CD4-positive, alpha-beta T cell treated with Interleukin-17A for 1 hour (primary cell): ENCODE results near the gene E2F1.
"Not testable (repeated sequence)": the region's sequence is repeated elsewhere in the genome, so short reads cannot be mapped to it uniquely, and the experiment has no call there.

Experiments used
- DNase-seq: peaks from one replicate; pipeline ENCODE4 v3.0.0-alpha.2; 2020

Gene E2F1

DNA sequence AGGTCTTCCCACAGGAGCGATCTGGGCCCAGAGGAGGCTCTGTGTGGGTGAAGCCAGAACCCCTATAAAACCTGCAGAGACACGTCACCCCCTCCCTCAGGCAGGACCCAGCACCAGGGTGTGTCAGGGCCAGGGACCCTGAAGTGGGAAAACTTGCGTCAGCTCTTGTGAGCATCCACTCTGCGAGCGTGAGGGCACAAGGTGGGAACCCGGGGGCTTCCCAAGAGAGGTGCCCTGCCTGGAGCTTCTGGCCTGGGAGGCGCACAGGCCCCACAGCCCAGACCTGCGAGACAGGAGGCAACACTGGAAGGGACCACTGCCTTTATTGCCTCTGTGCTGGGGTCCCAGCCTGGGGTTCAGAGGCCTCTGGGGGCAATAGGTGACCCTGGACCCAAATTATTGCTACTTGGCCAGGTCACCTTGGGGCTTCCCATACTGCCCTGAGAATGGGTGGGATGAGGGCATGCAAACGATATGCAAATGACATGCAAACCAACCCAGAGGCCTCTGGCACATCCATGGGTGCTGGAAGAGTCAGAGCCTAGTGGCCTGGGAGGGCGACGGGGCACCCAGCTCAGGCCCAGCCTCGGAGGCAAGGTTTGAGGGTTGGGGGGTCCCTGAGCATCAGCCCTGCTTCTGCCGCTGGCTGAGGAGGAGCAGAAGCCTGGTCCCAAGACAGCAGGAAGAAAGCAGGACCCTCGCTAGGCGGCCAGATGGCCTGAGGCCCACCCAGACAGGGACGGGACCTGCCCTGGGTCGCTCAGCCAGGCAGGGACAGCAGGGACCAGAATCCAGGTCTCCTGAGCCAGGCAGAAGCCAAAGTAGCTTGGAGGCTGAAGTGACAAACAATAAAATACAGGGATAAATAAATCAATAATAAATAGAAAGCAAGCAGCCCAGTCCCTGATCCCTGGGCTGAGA lies 29.1 kb downstream of the E2F1 start:
- DNase-seq, result no peak

DNA sequence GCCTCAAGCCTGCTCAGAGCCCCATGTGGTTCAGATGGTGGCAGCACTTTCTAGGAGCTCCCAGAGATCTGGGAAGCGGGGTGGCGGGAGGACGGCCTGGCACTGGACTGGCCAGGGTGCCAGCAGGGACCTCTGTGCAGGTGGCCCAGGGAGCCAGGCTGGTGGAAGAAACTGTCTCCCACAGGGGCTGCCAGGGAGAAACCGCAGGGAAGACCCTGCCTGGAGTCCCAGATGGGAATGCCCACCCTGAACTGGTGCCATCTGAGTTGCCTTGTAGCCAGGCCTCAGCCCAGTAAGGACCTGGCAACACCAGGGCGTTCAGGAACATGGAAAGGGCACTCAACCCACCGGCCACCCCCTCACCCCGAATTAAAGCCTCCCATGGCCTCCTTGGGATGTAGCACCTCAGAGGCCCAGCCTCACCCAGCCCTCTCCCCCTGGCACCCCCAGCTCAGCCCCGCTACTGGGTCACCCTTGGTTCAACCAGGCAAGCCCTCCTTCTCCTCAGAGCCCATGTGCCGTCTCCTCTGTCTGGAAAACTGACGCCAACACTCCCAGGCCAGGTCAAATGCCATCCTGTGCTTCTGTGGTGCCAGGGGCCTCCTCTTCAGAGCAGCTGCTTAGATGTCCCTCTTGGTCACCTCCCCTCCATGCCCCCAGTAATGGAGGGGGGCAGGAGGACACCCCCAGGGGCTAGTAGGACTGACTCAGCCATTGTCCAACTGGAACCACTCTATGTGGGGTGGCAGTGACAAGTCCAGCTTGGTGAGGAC lies 30.0 kb downstream of the E2F1 start:
- no peak for DNase-seq

DNA sequence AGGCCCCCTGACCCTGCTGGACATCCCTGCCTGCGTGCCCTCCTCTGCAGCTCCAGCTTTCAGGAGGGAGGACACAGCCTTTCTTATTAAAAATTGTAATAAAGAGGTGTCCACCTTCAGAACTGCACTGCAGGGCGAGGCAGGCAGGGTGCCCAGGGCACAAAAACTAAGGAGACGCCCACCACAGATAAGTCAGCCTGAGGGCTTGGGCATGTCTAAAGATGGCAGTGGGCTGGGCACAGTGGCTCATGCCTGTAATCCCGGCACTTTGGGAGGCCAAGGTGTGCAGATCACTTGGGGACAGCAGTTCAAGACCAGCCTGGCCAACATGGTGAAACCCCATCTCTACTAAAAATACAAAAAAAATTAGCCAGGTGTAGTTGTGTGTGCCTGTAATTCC lies 31.0 kb downstream of the E2F1 start:
- no peak for DNase-seq

DNA sequence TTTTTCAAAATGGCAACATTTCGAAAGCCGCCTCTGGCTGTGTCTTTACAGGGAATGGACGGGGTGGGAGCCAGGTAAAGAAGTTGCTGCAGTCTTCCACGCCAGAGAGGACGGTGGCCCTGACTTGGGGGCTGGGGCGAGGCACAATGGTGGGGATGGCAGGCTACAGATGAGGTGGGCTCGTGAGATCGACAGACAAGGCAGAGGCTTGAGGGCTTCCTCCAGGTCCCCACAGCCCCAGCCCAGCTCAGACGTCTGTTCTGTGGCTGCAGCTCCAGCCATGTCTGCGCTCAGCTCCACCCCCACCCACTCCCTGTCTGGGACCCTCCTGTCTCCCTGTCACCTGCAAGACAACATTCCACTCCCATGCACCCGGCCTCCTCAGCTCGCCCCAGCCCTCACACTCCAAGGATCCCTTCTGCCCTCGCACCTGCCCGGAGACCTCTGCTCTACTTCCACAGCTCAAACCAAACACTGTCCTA lies 31.5 kb downstream of the E2F1 start:
- no peak for DNase-seq

DNA sequence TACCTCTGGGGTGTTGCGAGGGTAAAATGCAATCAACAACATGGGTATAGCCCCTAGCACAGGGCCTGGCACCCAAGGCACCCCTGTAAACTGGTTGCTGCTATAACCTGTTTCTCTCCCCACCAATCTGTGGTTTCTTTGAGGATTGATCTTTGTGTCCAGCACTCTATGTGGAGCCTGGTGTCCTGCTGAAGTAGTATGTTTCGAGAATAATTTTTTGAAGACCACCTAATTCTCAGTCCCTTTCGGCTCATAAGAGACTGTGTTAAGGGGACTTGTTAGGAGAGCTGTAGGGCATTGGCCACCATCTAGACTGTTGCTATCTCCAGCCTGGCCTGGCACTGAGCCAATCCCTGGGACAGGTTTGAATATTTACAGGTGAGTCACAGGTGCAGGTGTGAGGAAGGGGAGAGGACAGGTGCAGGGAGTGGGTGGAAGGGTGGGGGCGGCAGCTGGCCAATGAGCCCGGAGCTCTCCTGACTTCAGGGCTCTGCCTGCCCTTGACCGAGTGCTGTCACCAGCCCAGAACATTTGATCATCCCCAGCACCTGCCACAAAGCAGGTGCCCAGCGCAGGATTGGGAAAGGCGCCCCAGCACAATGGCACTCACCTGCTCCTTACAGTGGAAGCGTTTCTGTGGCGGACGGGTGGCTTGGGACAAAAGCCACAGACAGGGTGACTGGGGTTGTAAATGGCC lies 32.1 kb downstream of the E2F1 start:
- DNase-seq, result no peak

DNA sequence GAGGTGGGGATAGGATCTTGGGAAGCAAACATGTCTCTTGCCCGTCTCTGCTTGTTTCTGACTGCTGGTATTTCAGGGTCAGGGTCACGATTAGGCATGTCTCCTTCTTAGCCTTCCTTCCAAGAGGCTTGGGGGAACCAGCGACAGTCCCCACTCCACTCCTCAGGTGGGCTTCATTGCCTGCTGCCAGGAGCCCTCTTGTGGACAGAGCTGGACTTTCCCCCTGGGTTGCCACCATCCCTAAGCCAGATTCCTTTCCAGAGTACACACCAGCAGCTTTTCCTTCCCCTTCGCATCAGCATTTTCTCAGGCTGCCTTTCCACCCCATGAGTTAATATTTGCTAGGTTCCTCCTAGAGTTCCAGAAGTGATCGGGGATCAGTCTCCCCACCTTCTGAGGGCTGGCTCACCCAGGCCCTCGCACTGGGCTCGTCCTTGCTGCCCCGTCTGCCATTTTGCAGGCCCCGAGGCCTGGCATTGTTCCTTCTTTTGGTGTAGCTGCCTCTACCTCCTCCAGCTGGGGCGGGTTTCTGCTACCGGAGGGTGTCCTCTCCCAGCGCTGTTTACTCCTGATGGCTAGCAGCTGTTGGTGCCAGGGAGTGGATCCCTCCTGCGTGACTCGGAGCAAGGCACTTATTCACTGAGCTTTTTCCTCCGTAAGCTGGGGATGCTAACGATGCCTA lies 32.8 kb downstream of the E2F1 start:
- DNase-seq, result peak; percentile 56

DNA sequence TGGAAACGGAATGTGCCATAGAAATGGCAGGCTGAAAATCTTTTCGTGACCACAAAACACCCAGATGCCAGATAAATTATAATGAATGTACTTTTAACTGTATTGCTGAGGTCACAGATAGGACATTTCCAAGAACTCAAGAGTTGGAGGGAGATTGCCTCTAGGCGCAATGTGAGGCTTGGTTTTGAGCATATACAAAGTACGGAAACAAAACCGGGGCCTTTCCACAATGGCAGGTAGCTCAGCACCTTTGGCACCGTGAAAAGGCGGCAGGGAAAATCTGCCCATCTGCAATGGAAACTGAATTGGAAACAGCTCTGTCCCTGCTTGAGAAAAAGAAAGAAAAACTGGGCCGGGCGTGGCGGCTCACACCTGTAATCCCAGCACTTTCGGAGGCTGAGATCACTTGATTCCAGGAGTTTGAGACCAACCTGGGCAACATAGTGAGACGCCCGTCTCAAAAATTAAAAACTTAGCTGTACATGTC lies 34.6 kb downstream of the E2F1 start:
- DNase-seq, result no peak

DNA sequence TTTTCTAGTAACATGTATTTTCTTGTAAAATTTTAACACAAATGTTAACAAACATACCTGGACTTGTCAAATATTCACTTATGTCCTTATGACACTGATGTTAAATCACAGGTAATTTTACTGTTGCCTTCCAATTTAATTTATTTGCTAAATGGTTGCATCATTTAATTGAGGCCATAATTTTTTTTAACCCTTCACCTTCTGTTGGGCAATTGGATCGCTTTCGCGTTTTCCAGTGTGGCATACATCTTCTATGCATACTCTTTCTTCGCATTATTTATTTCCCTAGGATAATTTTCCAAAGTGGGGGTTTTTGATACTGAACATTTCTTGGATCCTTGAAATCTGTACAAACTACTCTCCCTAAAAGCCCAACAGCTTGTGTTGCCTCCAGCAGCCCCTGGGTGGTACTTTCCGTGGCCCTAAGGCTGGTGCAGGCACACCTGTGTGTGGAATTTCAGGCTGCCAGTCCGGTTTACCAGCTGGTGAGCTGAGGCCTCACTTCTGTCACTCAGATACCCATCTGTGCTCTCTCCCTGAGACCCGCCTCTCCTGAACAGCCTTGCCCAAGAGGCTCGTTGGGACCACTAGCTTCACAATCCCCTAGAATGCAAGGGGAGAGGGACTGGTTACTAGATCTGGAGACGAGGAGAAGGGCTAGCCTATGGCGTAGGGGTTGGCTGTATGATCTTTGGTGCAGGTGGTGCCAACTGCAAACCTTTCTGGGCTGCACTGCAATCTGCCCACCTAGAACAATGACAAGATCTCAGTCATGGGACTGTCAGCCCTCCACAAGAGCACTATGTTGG lies 35.2 kb downstream of the E2F1 start:
- DNase-seq, result no peak

DNA sequence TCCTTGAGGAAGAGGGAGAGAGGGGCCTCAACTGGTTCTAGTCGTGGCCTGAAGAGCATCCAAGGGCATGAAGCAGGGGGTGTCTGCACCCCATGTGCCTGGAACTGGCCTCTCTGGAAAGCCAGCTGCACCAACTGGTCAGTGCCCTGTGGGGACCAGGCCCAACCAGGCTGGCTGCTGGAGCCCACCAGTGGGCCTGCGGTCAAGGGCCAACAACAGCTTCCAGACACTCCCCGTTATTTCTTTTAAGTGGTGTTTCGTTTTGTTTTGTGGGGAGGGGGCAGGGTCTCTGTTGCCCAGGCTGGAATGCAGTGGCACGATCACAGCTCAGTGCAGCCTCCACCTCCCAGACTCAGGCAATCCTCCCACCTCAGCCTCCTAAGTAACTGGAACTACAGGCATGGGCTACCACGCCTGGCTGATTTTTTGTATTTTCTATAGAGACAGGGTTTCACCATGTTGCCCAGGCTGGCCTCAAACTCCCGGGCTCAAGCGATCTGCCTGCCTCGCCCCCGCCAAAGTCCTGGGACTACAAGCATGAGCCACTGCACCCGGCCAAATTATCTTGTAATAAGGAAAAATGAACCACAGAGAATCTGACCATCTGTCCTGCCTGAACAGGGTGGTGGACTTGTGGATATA lies 36.0 kb downstream of the E2F1 start:
- no peak for DNase-seq

DNA sequence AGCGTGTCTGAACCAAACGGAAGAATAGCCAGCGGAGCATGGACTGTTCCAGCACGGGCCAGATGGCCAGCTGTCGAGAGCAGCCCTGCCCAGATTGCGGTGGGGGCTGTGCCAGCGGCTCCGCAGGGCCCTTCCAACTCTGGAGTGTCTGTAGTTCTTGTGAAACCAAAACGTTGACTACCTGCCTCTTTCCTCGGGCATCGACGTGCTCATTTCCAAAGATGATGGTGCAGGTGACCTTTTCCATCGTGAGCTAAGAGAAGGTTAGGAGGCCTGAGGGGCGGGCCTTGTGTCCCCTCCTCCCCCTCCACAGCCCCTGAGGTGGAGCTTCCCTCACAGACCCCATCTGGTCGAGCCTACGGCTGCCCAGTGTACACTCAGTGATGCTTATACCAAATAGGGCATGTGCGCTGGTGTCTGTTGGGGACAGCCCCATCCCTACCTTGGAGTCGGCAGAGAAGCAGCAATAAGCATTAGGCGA lies 36.9 kb downstream of the E2F1 start:
- DNase-seq, result no peak

DNA sequence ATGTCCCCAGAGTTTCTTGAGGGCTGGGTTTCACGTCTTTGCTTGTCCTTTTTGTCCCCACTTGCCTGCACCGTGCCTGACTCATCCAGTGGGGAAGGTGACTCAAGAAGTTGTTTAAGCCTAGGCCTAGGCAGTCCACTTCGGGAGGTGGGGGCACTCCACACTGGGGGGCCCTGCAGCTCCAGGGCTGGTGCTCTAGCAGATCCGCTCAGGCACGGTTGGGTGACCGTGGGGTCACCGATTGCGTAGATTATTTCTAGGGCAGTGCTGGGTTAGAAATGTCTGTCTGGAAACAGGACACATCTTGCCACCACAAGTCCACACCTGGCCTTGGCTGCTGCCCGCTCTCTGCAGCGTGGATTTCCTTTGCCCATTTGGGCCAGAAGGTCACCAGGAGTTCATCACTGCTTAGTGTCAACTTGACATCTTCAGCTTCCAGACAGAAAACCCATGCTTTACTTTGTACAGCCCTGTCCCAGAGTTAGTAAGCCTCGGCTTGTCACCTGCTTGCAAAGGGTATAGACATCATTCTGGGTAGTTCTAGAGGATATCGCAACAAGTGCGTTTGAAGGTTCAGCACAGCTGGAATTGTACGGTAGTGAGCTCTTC lies 37.7 kb downstream of the E2F1 start:
- no peak for DNase-seq

DNA sequence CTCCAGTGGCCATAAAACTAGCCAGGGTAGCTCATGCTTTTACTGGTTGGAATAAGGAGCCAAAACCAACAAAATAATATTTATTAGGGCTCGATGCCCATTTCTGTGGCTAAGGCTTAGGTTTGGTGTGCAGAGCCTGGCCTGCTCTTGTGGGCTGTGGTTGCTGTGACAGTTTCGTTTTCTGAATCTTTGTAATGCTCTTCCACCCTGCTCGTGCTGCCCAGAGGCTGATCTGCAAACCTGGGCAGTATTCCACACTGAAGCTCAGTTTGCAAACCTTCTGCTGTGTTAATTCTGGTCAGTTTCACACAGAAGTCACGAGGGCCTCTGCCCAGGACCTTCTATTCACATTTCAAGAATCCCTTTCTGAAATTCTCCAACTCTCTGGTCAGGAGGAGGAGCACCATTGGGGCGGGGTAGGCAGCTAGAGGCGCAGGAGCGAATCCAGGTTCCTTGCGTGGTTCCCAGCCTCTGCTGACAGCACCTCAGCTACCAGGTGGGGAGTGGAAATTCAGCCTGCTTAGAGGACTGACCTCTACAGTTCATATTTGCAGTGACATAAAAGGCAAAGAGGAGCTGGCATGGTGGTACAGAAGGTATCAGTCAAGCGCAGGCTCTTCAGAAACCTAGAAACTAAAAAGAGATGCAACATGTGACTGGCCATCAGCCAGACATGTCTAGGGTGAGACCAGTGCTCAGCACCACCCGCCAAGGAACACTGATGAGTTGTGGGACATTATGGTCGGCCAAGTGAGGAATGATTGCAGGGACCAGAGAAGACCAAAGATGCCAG lies 38.4 kb downstream of the E2F1 start:
- peak; percentile 27 for DNase-seq

DNA sequence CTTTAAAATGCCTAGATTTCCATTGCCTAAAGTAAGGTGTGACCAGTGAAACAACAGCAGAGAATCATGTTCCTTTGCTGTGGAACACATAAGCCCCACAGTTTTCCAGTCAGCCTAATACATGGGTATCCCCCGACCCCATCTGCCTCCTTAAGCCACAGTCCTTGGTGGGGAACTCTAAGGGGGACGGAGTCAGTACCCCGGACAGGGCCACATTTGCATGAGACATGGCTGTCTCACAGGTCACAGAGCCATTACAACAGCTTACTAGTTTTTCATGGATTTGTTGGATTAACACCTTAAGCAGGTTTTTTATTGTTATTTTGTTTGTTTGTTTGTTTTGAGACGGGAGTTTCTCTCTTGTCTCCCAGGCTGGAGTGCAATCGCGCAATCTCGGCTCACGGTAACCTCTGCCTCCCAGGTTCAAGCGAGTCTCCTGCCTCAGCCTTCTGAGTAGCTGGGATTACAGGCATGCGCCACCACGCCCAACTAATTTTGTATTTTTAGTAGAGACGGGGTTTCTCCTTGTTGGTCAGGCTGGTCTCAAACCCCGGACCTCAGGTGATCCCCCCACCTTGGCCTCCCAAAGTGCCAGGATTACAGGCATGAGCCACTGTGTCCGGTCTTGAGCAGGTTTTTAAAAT lies 39.1 kb downstream of the E2F1 start:
- not testable (repeated sequence) for DNase-seq

DNA sequence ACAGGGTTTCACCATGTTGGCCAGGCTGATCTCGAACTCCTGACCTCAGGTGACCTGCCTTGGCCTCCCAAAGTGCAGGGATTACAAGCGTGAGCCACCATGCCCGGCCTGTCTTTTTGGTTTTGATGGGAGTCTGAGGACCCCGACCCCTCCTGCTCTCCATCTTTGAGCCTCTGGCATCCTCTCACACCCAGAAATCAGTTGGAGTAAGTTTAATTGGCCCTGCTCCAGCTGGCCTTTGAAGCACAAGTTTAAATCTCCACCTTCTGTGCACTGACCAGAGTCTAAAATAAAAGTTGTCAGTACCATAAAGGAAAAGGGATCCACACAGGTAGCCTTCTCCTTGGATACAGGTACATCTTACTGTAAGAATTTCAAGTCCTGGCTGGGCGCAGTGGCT lies 40.0 kb downstream of the E2F1 start:
- DNase-seq, result no peak

DNA sequence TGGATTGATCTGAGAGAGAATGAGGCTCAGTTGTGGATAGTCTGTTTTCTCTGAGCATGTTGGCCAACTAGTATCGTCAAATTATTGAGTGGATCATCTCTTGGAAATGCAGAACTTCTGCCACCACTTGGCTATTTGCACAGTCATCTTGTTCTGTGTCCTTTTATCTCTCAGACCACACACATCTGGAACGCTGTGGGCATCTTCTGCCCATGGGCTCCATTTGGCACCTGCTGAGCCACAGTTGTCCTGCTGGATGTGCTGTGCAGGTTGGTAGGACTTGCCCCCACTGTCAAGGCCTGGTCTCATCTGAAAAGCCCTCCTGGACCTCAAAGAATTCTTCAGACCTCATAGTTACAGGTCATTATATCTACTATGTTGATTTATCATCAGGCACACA lies 40.8 kb downstream of the E2F1 start:
- no peak for DNase-seq

DNA sequence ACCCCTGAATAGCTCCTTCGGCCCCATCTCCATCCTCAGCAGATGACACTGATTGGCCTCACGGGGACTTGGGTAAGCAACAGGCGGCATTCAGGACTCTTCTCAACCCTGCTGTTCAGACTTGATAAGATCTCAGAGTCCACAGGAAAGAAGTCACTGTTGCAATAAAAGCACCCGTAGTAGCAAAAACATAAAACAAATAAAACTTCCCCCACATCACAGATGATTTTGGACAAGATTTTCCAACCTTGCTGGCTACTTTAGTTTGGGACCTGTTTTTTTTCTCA lies 41.2 kb downstream of the E2F1 start:
- DNase-seq, result no peak

DNA sequence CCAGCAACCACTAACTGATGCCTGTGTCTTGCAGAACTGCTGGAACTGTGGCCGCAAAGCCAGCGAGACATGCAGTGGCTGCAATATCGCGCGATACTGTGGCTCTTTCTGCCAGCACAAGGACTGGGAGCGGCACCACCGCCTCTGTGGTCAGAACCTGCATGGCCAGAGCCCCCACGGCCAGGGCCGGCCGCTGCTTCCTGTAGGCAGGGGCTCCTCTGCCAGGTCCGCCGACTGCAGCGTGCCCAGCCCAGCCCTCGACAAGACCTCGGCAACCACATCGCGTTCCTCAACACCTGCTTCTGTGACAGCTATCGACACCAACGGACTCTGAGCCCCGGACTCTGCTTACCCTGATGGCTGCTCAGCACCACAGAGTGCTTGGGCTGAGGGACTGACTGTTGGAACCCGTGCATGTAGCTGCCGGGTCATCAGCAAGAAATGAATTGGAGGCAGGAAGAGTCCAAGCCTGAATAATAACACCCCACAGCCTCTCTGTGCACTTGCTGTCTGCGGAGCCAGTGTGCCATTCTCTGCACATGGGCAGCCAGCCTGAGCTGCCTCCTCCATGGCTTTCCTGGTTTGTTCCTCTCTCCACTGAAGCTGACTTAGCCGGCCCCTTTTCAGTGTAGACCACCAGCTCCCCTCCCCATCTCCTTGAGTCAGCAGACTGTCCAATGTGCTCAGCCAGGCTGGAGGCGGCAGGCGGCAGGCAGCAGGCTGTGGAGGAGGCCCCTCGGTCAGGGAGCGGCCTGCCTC lies 41.7 kb downstream of the E2F1 start:
- DNase-seq, result no peak

DNA sequence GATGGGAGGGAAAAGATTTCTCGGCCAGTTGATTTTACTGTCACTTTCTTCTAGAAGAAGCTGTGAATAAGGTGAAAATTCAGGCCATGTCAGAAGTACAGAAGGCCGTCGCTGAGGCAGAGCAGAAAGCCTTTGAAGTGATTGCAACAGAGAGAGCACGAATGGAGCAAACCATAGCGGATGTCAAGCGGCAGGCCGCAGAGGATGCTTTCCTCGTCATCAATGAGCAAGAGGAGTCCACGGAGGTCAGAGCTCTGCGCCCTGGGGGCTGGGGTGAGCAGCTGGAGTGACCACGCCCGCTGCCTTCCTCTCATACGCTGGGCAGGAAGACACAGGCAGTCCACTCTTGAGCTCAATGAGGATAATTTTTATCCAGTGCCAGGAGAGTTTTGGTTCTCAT lies 45.9 kb downstream of the E2F1 start:
- DNase-seq, result no peak

DNA sequence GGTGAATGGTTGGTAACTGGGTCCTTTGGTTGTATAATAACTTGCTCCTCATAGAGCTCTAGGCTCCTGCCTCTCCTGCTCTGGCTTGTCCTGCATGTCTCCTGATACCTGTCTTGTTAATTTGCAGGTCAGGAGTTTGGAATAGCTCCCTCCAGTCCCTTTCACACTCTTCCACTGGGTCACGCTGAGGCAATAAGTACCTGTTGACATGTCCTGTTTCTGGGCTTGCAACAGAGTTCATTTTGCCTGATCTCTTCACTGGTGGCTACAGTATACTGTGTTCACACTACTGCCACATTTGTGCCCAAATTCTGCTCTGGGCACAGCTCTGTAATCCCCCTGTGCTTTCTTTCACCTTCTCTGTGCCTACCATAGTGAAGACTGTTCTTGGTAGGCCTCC lies 49.4 kb downstream of the E2F1 start:
- DNase-seq, result no peak
